GM12878 (cell line): ENCODE results near the gene PCSK1N. TPM values are rescaled to one million over a fixed set of nuclear protein-coding genes. Genes with fewer than 3 reads are reported as not detected.

Source experiments
- ATAC-seq: fragments of 200-7000 bp; cut with Tn5 transposase; 3 replicates; pipeline ENCODE4 v1.9.1; 2020; ENCODE audit warnings: mild to moderate bottlenecking, moderate library complexity
- BruUV-seq: library from RNA; stranded (reverse); fragments of 400-500 nt; replicated peaks from 2 replicates; lab custom pipeline; 2021; lab: Mats Ljungman, UMichigan
- CTCF ChIA-PET: fragments of 300-600 bp; sonication (Branson Sonifier 250); formaldehyde crosslinking; extraction: SDS; loops from one replicate; lab custom pipeline; 2021; ENCODE audit warnings: inconsistent platforms; lab: Yijun Ruan, JAX
- POLR2A ChIA-PET: fragments of 350-600 bp; formaldehyde crosslinking; extraction: SDS; loops from one replicate; lab custom pipeline; 2021; ENCODE audit warnings: inconsistent platforms; lab: Charles Lee
- RAD21 ChIA-PET: fragments of 300-600 bp; sonication (Branson Sonifier 250); formaldehyde crosslinking; loops from one replicate; lab custom pipeline; 2023; ENCODE audit warnings: antibody characterized with exemption; ENCODE audit not compliant: unreplicated experiment; lab: Charles Lee
- SMC1A ChIA-PET: fragments of 300-600 bp; sonication (Branson Sonifier 250); formaldehyde crosslinking; loops from one replicate; lab custom pipeline; 2023; ENCODE audit not compliant: unreplicated experiment, uncharacterized antibody; lab: Charles Lee
- DNase-seq: peaks from one replicate; pipeline ENCODE4 v3.0.0-alpha.2; 2011; ENCODE audit warnings: low read depth, low spot score
- FAIRE-seq: peaks from 3 replicates; lab custom pipeline; 2011; peaks lifted over from hg19 to GRCh38; lab: Jason Lieb, UNC
- H2AFZ ChIP-seq: 2 replicates; pipeline ENCODE4 v1.6.0; 2011; ENCODE audit warnings: low read depth, low read length, control low read depth; ENCODE audit not compliant: control insufficient read depth
- H3K27ac ChIP-seq: 2 replicates; pipeline ENCODE4 v1.5.1; 2011; ENCODE audit warnings: control low read depth; ENCODE audit not compliant: control insufficient read depth, insufficient read depth
- H3K27me3 ChIP-seq, 2 experiments: replicated peaks in 1 of 2; 2 replicates each; pipeline versions ENCODE4 v1.6.0 to v1.6.1; 2011; ENCODE audit warnings: low read length in 1 of 2; ENCODE audit not compliant: control insufficient read depth in 2 of 2, insufficient read depth in 2 of 2
- H3K36me3 ChIP-seq, 2 experiments: 2 replicates each; pipeline ENCODE4 v1.5.1; 2011; ENCODE audit warnings: low read length in 1 of 2; ENCODE audit not compliant: control insufficient read depth in 2 of 2, insufficient read depth in 2 of 2
- H3K4me1 ChIP-seq: 2 replicates; pipeline ENCODE4 v1.6.1; 2011; ENCODE audit warnings: mild to moderate bottlenecking, low read length, moderate library complexity, mixed read lengths; ENCODE audit not compliant: control insufficient read depth, insufficient read depth
- H3K4me2 ChIP-seq: 2 replicates; pipeline ENCODE4 v1.6.0; 2011; ENCODE audit warnings: control low read depth; ENCODE audit not compliant: control insufficient read depth, insufficient read depth
- H3K4me3 ChIP-seq: fragments of 200-600 bp; sonication (generic); 2 replicates; pipeline ENCODE4 v1.5.1; 2016
- H3K79me2 ChIP-seq: 2 replicates; pipeline ENCODE4 v1.6.0; 2011; ENCODE audit warnings: low read length; ENCODE audit not compliant: control insufficient read depth, insufficient read depth
- H3K9ac ChIP-seq: 2 replicates; pipeline ENCODE4 v1.8.0; 2011; ENCODE audit warnings: low read length, control low read depth, mixed read lengths; ENCODE audit not compliant: control insufficient read depth, insufficient read depth
- H3K9me3 ChIP-seq: replicated peaks from 3 replicates; pipeline ENCODE4 v1.5.1; 2011; ENCODE audit warnings: mild to moderate bottlenecking, low read length; ENCODE audit not compliant: control insufficient read depth, insufficient read depth
- H4K20me1 ChIP-seq: 2 replicates; pipeline ENCODE4 v1.6.0; 2011; ENCODE audit not compliant: control insufficient read depth, insufficient read depth
- BMI1 ChIP-seq: fragments of 450-650 bp; IDR thresholded peaks from 2 replicates; pipeline ENCODE4 v1.6.1; 2016; ENCODE audit warnings: mild to moderate bottlenecking, moderate library complexity, borderline replicate concordance
- MXI1 ChIP-seq: fragments of 150-350 bp; IDR thresholded peaks from 2 replicates; pipeline ENCODE4 v1.6.1; 2011; ENCODE audit warnings: low read depth, mild to moderate bottlenecking, inconsistent platforms, low read length, improper control_type of control experiment
- NRF1 ChIP-seq: conservative IDR thresholded peaks from 2 replicates; pipeline ENCODE4 v1.6.1; 2011; ENCODE audit warnings: mild to moderate bottlenecking, low read depth, low read length, improper control_type of control experiment
- WGBS: methylation state at CpG from one replicate; pipeline ENCODE4 v1.1.6; 2016; ENCODE audit warnings: low lambda C conversion rate; ENCODE audit not compliant: insufficient replicate concordance, insufficient coverage; ENCODE audit errors: missing lambda C conversion rate; 5-methylcytosine and 5-hydroxymethylcytosine counted together
- in situ Hi-C: fragments of 300-500 bp; cut with MboI; formaldehyde crosslinking; loops from 9 replicates; pipeline ENCODE4 v1.14.3; 2018; ENCODE audit warnings: mixed read lengths
- intact Hi-C: fragments of 100-400 bp; cut with micrococcal nuclease; formaldehyde crosslinking; loops from one replicate; pipeline ENCODE4 v1.14.2; 2022; ENCODE audit not compliant: unreplicated experiment
- polyA plus RNA-seq, 11 experiments: library from polyadenylated mRNA; depleted of rRNA in 4 of 11; unstranded in 6 of 11; stranded (reverse) in 5 of 11; fragments of >200 nt; fragmentation: Nextera tagmentation in 4 of 11; fragmentation: Illumina TruSeq in 1 of 11; extraction: Ambion mirVana in 4 of 11; extraction: Trizol in 1 of 11; gene quantifications; 1 replicate in 1 of 11; 2 replicates in 10 of 11; pipeline versions ENCODE4 v1.2.1 to v1.2.3, GENCODE V29; 2011 to 2016; ENCODE audit warnings: inconsistent platforms in 2 of 11, missing spikeins in 2 of 11, low read depth in 1 of 11
- total RNA-seq, 4 experiments: library from RNA; depleted of rRNA in 3 of 4; stranded (reverse); fragments of >200 nt in 3 of 4; fragmentation: Illumina TruSeq in 1 of 4; extraction: Trizol in 1 of 4; gene quantifications; 2 replicates each; pipeline versions ENCODE4 v1.2.1 to v1.2.3, GENCODE V29; 2013 to 2021
- TF ChIP-seq, protein P1 (sequence below): fragments of 150-350 bp; IDR thresholded peaks from 2 replicates; pipeline ENCODE4 v1.6.1; 2016; ENCODE audit warnings: low read depth, low read length
- TF ChIP-seq, protein P2 (sequence below): fragments of 450-650 bp; IDR thresholded peaks from 2 replicates; pipeline ENCODE4 v1.6.1; 2017; ENCODE audit warnings: mild to moderate bottlenecking, moderate library complexity
- TF ChIP-seq, protein P3 (sequence below): IDR thresholded peaks from 2 replicates; pipeline ENCODE4 v1.6.1; 2011; ENCODE audit warnings: mild to moderate bottlenecking, low read depth, low read length, moderate library complexity; ENCODE audit not compliant: insufficient replicate concordance
- TF ChIP-seq, protein P4 (sequence below): IDR thresholded peaks from 2 replicates; pipeline ENCODE4 v1.6.1; 2012; ENCODE audit warnings: low read depth, low read length, improper control_type of control experiment
- TF ChIP-seq, protein P5 (sequence below): fragments of 450-650 bp; IDR thresholded peaks from 2 replicates; pipeline ENCODE4 v1.6.1; 2017; ENCODE audit warnings: mild to moderate bottlenecking
- TF ChIP-seq, protein P6 (sequence below): IDR thresholded peaks from 2 replicates; pipeline ENCODE4 v1.6.1; 2011; ENCODE audit warnings: low read depth, mild to moderate bottlenecking, low read length, moderate library complexity, borderline replicate concordance; ENCODE audit errors: extremely low read depth

Gene PCSK1N
- total and polyA plus RNA-seq, 10 of the 15 experiments (the other 5 are each of a cell fraction or from before 2014, with no cell fraction given) = 0.19 TPM; not detected in 9

DNA sequence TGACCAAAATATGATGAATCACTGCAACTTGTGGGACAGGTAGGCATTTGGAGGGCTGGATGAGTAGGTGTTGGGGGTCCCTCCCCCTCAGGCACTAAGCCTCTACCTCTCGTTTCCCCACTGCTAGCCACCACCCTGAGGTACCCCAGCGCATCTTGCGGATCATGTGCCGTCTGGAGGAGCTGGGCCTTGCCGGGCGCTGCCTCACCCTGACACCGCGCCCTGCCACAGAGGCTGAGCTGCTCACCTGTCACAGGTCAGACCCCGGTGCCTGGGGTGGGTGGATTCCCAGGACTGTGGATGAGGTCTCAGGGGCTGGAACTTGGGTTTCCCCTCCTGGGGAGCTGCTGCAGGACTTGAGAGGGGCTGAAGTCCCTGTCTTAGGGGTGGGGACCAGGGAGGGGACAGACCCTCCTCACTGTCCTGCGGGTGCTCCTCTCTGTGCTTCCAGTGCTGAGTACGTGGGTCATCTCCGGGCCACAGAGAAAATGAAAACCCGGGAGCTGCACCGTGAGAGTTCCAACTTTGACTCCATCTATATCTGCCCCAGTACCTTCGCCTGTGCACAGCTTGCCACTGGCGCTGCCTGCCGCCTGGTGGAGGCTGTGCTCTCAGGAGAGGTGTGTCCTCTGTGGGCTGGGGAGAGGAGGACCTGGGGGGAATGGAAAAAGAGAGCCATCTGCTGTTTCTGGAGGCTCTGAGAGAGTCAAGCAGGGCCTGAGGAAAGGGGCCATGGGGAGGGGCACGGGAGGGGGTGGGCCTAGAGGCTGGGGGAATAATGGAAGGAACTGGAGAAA lies 19.2 kb downstream of the PCSK1N start:
- Histone ChIP-seq H3K36me3 (no peaks in the 10 kb centered on the region), H3K4me3 (no peak overlapping the region), H3K27me3 (no peaks in the 10 kb centered on the region), H3K4me1 (no peaks in the 10 kb centered on the region), H3K4me2 (no peak overlapping the region), H4K20me1 (no peaks in the 10 kb centered on the region), H3K79me2 (no peaks in the 10 kb centered on the region), H3K27ac (no peak overlapping the region), H2AFZ (no peak overlapping the region), H3K9me3 (no peaks in the 10 kb centered on the region), H3K9ac (no peak overlapping the region)
- ChIA-PET POLR2A (no interaction called here), SMC1A (no interaction called here), RAD21 (no interaction called here), CTCF (interaction anchor here (0.6 to 0.7 kb wide), 2 partner anchors 11 to 167 kb away, joined by 3 to 4 read pairs; no protein-coding TSS in a partner anchor)
- intact Hi-C loops = no loop called here
- ATAC-seq (no peak), FAIRE-seq (no peak), DNase-seq (no peak)
- 68% methylated on average over 17 of the region's 18 CpGs for WGBS
- in situ Hi-C loops = no loop called here
- no TSS peak for BruUV-seq
- TF ChIP-seq, protein P1, sequence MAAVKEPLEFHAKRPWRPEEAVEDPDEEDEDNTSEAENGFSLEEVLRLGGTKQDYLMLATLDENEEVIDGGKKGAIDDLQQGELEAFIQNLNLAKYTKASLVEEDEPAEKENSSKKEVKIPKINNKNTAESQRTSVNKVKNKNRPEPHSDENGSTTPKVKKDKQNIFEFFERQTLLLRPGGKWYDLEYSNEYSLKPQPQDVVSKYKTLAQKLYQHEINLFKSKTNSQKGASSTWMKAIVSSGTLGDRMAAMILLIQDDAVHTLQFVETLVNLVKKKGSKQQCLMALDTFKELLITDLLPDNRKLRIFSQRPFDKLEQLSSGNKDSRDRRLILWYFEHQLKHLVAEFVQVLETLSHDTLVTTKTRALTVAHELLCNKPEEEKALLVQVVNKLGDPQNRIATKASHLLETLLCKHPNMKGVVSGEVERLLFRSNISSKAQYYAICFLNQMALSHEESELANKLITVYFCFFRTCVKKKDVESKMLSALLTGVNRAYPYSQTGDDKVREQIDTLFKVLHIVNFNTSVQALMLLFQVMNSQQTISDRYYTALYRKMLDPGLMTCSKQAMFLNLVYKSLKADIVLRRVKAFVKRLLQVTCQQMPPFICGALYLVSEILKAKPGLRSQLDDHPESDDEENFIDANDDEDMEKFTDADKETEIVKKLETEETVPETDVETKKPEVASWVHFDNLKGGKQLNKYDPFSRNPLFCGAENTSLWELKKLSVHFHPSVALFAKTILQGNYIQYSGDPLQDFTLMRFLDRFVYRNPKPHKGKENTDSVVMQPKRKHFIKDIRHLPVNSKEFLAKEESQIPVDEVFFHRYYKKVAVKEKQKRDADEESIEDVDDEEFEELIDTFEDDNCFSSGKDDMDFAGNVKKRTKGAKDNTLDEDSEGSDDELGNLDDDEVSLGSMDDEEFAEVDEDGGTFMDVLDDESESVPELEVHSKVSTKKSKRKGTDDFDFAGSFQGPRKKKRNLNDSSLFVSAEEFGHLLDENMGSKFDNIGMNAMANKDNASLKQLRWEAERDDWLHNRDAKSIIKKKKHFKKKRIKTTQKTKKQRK = no peak
- TF ChIP-seq, protein P2, sequence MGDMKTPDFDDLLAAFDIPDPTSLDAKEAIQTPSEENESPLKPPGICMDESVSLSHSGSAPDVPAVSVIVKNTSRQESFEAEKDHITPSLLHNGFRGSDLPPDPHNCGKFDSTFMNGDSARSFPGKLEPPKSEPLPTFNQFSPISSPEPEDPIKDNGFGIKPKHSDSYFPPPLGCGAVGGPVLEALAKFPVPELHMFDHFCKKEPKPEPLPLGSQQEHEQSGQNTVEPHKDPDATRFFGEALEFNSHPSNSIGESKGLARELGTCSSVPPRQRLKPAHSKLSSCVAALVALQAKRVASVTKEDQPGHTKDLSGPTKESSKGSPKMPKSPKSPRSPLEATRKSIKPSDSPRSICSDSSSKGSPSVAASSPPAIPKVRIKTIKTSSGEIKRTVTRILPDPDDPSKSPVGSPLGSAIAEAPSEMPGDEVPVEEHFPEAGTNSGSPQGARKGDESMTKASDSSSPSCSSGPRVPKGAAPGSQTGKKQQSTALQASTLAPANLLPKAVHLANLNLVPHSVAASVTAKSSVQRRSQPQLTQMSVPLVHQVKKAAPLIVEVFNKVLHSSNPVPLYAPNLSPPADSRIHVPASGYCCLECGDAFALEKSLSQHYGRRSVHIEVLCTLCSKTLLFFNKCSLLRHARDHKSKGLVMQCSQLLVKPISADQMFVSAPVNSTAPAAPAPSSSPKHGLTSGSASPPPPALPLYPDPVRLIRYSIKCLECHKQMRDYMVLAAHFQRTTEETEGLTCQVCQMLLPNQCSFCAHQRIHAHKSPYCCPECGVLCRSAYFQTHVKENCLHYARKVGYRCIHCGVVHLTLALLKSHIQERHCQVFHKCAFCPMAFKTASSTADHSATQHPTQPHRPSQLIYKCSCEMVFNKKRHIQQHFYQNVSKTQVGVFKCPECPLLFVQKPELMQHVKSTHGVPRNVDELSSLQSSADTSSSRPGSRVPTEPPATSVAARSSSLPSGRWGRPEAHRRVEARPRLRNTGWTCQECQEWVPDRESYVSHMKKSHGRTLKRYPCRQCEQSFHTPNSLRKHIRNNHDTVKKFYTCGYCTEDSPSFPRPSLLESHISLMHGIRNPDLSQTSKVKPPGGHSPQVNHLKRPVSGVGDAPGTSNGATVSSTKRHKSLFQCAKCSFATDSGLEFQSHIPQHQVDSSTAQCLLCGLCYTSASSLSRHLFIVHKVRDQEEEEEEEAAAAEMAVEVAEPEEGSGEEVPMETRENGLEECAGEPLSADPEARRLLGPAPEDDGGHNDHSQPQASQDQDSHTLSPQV = no peak
- TF ChIP-seq MXI1 = no peak
- TF ChIP-seq, protein P3, sequence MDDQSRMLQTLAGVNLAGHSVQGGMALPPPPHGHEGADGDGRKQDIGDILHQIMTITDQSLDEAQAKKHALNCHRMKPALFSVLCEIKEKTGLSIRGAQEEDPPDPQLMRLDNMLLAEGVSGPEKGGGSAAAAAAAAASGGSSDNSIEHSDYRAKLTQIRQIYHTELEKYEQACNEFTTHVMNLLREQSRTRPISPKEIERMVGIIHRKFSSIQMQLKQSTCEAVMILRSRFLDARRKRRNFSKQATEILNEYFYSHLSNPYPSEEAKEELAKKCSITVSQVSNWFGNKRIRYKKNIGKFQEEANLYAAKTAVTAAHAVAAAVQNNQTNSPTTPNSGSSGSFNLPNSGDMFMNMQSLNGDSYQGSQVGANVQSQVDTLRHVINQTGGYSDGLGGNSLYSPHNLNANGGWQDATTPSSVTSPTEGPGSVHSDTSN = no peak
- TF ChIP-seq NRF1 = no peak
- TF ChIP-seq, protein P4, sequence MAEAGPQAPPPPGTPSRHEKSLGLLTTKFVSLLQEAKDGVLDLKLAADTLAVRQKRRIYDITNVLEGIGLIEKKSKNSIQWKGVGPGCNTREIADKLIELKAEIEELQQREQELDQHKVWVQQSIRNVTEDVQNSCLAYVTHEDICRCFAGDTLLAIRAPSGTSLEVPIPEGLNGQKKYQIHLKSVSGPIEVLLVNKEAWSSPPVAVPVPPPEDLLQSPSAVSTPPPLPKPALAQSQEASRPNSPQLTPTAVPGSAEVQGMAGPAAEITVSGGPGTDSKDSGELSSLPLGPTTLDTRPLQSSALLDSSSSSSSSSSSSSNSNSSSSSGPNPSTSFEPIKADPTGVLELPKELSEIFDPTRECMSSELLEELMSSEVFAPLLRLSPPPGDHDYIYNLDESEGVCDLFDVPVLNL = no peak
- TF ChIP-seq, protein P5, sequence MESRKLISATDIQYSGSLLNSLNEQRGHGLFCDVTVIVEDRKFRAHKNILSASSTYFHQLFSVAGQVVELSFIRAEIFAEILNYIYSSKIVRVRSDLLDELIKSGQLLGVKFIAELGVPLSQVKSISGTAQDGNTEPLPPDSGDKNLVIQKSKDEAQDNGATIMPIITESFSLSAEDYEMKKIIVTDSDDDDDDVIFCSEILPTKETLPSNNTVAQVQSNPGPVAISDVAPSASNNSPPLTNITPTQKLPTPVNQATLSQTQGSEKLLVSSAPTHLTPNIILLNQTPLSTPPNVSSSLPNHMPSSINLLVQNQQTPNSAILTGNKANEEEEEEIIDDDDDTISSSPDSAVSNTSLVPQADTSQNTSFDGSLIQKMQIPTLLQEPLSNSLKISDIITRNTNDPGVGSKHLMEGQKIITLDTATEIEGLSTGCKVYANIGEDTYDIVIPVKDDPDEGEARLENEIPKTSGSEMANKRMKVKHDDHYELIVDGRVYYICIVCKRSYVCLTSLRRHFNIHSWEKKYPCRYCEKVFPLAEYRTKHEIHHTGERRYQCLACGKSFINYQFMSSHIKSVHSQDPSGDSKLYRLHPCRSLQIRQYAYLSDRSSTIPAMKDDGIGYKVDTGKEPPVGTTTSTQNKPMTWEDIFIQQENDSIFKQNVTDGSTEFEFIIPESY = no peak
- TF ChIP-seq, protein P6, sequence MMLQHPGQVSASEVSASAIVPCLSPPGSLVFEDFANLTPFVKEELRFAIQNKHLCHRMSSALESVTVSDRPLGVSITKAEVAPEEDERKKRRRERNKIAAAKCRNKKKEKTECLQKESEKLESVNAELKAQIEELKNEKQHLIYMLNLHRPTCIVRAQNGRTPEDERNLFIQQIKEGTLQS = no peak
- TF ChIP-seq BMI1 = no peak
